ENCODE results near the gene WIPF2. TPM values are rescaled to one million over a fixed set of nuclear protein-coding genes. Genes with fewer than 3 reads are reported as not detected.
A peak's percentile ranks its signal among the peaks of the same experiment; 100 is the strongest.
"Not testable (repeated sequence)": the region's sequence is repeated elsewhere in the genome, so short reads cannot be mapped to it uniquely, and the experiment has no call there.

Gene WIPF2
- total RNA-seq, 4 donors from 2014 or later = 7.7 to 11.1 (median 9.5) TPM

- WGBS, 2 donors = 3% methylated on average over 24 of the region's 24 CpGs
- no peak for TF ChIP-seq EP300 (IDR thresholded peaks at IDR 0.05)
- no peak for TF ChIP-seq CTCF (IDR thresholded peaks at IDR 0.05)
- Histone ChIP-seq H3K4me1 (peaks cover 0 to 31% (median 7%) of the 10 kb centered on the region in 4 donors), H3K27ac (peak overlapping the region; percentile 79 to 96 (median 90)), H3K27me3 (no peaks in the 10 kb centered on the region), H3K36me3 (no peaks in the 10 kb centered on the region), H3K9me3 (no peaks in the 10 kb centered on the region), H3K4me3 (peak overlapping the region; percentile 55 to 80 (median 71))
- DNase-seq (ENCODE audit: low spot score in 2 of 2) = peak in 1 of 2 donors; percentile 36
These were observed 662 bp downstream of the WIPF2 start for GRCh38 chr17:40219594-40220338.

GRCh38 chr17:40224718-40225550, 5.8 kb downstream of the WIPF2 start:
- WGBS, 2 donors = 29 to 38% methylated on average over 5 of the region's 5 CpGs
- H3K27ac ChIP-seq = peak overlapping the region; percentile 36 to 88 (median 78)
- H3K9me3 ChIP-seq = no peaks in the 10 kb centered on the region

GRCh38 chr17:40229146-40229545, 10.0 kb downstream of the WIPF2 start:
- DNase-seq (ENCODE audit: low spot score in 2 of 2); H3K27me3 ChIP-seq; H3K9me3 ChIP-seq; H3K27ac ChIP-seq; H3K4me3 ChIP-seq: not testable (repeated sequence)
- 95% methylated on average over 14 of the region's 14 CpGs for WGBS, 2 donors
- H3K36me3 ChIP-seq = peaks cover 0 to 43% (median 10%) of the 10 kb centered on the region in 3 donors
- peaks cover 0 to 38% (median 19%) of the 10 kb centered on the region in 4 donors for H3K4me1 ChIP-seq

More at GRCh38 chr17:40224718-40225550, 5.8 kb downstream of the WIPF2 start:
- DNase-seq (ENCODE audit: low spot score in 2 of 2) = peak; percentile 45 to 70
- Histone ChIP-seq H3K27me3 (no peaks in the 10 kb centered on the region), H3K4me3 (peak overlapping the region in 1 of 4 donors; percentile 10), H3K4me1 (peaks cover 0 to 51% (median 21%) of the 10 kb centered on the region in 4 donors), H3K36me3 (peaks cover 0 to 26% (median 0%) of the 10 kb centered on the region in 3 donors)
- TF ChIP-seq CTCF (IDR thresholded peaks at IDR 0.05) = no peak
- TF ChIP-seq EP300 (IDR thresholded peaks at IDR 0.05) = peak in 1 of 2 donors; percentile 55

- H3K4me3 ChIP-seq = no peak overlapping the region
- H3K9me3 ChIP-seq = no peaks in the 10 kb centered on the region
- no peak for DNase-seq (ENCODE audit: low spot score in 2 of 2)
- WGBS, 2 donors = 74 to 76% methylated on average over 3 of the region's 3 CpGs
- no peak overlapping the region for H3K27ac ChIP-seq
- TF ChIP-seq POLR2A (IDR thresholded peaks at IDR 0.05) (no peak), CTCF (IDR thresholded peaks at IDR 0.05) (no peak), EP300 (IDR thresholded peaks at IDR 0.05) (no peak)
- H3K4me1 ChIP-seq = peaks cover 0 to 22% (median 8%) of the 10 kb centered on the region in 4 donors
- H3K27me3 ChIP-seq = no peaks in the 10 kb centered on the region
- peaks cover 0 to 52% (median 12%) of the 10 kb centered on the region in 3 donors for H3K36me3 ChIP-seq
These were observed 11.6 kb downstream of the WIPF2 start for GRCh38 chr17:40230670-40231069.

GRCh38 chr17:40231928-40232327, 12.8 kb downstream of the WIPF2 start:
- H3K27ac ChIP-seq; DNase-seq (ENCODE audit: low spot score in 2 of 2); H3K4me3 ChIP-seq; H3K4me1 ChIP-seq; H3K27me3 ChIP-seq; H3K9me3 ChIP-seq: not testable (repeated sequence)
- 93 to 97% methylated on average over 3 to 4 of the region's 4 CpGs for WGBS, 2 donors
- peaks cover 0 to 49% (median 12%) of the 10 kb centered on the region in 3 donors for H3K36me3 ChIP-seq

Measured in tibial nerve (tissue), 4 donors.